ENCODE data around the gene PRIM2. TPM values are rescaled to one million over a fixed set of nuclear protein-coding genes. Genes with fewer than 3 reads are reported as not detected.

PRIM2 gene, protein sequence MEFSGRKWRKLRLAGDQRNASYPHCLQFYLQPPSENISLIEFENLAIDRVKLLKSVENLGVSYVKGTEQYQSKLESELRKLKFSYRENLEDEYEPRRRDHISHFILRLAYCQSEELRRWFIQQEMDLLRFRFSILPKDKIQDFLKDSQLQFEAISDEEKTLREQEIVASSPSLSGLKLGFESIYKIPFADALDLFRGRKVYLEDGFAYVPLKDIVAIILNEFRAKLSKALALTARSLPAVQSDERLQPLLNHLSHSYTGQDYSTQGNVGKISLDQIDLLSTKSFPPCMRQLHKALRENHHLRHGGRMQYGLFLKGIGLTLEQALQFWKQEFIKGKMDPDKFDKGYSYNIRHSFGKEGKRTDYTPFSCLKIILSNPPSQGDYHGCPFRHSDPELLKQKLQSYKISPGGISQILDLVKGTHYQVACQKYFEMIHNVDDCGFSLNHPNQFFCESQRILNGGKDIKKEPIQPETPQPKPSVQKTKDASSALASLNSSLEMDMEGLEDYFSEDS
- 10.7 to 13.9 TPM (median 13.3 TPM) in 5 replicates for total RNA-seq (2022; extraction: Qiagen RNA extraction; ENCODE audit: low read depth)

DNA sequence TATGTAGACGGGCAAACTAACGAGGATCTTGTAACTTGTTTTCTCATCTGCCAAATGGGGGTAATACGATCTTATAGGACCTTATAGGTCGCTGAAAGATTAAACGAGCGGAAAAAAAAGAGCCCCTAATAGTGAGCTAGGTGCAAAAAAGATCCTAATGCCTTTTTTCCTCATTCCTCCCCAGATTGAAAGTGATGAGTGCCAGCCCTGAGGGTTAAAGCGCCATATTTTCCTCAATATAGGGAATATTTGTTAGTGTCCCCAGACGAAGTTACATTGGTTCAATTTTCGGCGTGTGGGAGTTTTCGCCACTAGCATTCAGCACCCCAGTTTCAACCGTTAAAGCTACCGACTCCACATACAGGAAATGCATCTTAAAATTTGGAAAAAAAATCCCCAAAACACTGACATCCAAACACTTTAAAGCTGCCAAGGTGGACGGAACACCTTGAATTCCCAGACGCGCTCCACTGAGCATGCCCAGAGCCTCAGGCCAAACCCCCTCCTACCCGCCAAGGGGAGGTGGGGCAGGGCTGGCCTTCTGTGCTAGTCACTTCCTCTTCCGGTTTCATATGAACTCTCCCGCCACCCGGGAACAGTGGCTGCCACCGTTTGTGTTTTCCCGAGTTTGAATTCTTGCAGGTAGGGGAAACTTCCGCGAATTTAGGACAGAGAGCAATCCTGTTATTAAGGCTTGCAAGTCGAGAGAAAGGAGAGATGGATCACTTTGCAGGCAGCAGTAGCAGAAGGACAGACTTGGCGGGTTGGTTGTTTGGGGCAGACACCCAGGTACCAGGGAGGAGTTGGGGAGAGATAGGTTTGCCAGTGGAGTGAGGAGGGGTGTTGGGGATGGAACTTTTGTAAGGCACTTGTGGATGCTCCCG lies at the start of gene PRIM2:
Gene PRIM2, plus strand, starts transcription at position 571 of the 884 bp plus-strand sequence. CDS start 816 bp downstream, outside the sequence.

Other genes starting within 250 kb of the PRIM2 start
- gene ZNF451, start 227.4 kb upstream of the PRIM2 start, total RNA-seq (2022; extraction: Qiagen RNA extraction; ENCODE audit: low read depth), result 8.1 to 10.2 TPM (median 10.1 TPM) in 5 replicates
- 7.2 to 11.2 TPM (median 10.0 TPM) in 5 replicates for gene BAG2, start 145.3 kb upstream of the PRIM2 start, total RNA-seq (2022; extraction: Qiagen RNA extraction; ENCODE audit: low read depth)
- 6.1 to 10.3 TPM (median 8.4 TPM) in 5 replicates for gene RAB23, start 95.3 kb upstream of the PRIM2 start, total RNA-seq (2022; extraction: Qiagen RNA extraction; ENCODE audit: low read depth)

All from A549 treated with DMSO at 1 μM for 4 hours (cell line).